Measurements from ENCODE around the gene DLEC1.

DLEC1 gene

DNA sequence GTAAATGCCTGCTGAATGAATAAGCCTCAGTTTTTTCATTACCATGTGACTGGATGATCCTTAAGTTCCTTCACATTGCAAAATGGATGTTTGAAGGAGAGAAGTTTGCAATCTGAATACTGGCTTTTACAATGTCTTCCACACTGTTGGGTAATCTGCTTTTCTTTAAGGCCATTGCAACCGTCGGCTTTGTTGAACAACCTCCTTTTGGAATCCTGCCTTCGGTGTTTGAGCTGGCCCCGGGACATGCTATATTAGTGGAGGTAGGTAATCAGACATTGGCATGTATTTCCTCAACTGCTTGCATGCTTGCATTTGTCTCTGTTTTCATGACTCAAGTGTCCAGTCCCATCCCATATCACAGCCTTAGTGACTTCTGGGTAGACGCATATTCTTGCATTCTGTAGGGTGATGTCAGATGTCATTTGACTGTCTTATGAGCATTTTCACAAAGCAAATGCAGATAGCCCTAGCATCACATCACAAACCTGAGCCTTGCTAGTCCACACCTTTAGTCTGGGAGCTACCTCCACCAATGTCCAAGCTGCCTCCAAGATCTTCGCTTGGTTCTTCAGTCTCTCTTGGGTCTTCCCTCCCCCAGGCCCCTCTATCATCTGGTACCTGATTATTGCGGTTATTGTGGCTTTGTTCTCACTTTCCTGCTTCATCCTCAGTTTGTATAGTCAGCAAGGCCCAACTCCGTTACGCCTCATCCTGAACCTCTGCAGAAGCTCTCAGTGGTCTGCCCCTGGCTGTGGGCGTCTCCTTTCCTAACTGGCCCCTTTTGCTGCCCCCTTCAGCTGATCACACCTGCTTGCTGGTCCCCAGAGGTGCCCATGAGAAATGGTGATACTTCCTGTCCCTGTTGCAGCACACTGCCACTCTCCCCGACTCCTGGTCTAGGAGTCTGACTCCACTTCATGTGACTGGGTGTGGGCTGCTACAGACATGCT, 49.4 kb downstream of the DLEC1 start:
- no peak for DNase-seq

DNA sequence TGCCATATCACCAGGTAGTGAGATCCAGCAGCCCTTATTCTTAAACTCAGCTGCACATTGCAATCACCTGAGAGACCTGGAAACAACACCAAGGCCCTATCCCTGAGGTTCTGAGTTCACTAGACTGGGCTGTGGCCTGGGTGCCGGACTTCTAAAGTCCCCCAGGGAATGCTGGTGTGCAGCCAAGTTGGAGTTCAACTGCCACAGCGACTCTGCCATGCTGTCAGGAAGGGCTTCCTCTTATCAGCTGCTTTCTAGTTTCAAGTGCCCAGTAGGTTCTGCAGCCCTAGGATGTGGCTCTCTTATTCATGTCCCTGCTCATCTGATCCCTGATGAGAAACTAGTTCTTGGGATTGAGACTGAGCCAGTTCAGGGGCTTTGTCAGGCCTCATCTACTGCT, 50.2 kb downstream of the DLEC1 start:
- no peak for DNase-seq

DNA sequence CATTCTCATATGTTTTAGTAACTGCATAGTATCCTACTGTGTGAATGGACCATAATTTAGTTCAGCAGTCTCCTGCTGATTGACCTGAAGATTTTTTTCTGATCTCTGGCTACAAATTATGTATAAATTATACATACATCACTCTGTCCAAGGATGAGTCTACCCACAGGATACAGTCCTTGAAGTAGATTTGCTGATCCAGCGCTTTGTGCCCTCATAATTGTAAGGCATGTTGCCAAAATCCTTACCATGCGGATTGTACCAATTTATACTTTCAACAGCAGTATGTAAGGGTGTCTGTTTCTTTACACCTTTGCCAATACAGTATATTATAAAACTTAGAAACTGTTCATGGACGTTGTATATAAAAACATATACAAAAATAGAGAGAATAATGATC, 51.4 kb downstream of the DLEC1 start:
- no peak for DNase-seq

DNA sequence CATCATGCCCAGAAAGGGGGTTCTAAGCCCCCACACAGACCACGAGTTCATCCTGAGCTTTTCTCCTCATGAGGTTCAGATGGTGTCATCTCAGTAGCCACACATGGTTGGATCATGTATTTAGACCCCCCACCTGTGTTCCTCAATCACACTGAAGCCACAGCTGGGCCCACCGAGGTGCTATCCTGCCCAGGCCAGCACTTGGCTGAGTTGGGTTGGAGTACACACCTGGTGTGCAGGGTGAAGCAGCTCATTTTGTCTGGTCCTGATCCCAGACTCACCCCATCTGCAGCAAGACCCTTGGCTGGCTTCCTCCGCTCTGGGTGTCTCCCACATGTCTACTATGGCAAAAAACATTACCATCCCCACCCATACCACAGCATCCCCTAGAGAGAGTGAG, 56.0 kb downstream of the DLEC1 start:
- no peak for DNase-seq

DNA sequence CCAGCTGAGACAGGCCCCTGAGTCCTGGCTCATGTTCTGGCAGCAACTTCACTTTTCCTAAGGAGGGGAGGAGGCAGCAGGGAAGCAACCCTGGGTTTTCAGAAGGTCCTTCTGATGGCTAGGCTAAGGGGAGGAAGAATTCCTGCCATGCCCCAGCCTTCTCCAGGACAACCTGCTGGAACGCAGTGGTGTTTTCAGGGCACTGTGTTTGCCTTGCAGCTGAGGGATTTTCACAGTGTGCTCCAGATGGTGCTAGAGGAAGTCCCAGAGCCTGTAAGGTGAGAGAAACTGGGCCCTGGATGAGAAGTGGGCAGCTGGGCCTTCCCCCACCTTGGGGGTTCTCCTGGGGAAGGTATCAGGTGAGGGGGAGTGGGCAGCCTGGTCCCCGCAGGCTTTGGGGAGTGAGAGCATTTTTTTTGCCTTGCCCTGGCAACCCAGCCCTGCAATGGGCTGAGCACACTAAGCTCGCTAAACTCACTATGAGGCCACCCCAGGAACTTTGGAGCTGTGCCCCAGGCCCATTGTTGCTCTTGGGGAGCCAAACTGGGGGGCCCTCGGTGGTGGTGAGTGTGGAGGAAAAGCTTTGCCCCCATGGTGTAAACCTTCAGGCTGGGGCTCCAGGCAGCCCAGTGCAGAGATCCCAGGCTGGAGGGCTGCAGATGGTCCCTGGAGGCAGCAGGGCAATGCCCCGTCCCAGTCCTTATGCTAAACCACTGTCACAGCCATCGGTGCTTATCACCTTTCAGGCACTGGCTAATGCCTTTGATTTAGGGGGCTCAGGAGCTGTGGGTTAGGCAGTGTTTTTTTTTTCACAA, 56.9 kb downstream of the DLEC1 start:
- no peak for DNase-seq

DNA sequence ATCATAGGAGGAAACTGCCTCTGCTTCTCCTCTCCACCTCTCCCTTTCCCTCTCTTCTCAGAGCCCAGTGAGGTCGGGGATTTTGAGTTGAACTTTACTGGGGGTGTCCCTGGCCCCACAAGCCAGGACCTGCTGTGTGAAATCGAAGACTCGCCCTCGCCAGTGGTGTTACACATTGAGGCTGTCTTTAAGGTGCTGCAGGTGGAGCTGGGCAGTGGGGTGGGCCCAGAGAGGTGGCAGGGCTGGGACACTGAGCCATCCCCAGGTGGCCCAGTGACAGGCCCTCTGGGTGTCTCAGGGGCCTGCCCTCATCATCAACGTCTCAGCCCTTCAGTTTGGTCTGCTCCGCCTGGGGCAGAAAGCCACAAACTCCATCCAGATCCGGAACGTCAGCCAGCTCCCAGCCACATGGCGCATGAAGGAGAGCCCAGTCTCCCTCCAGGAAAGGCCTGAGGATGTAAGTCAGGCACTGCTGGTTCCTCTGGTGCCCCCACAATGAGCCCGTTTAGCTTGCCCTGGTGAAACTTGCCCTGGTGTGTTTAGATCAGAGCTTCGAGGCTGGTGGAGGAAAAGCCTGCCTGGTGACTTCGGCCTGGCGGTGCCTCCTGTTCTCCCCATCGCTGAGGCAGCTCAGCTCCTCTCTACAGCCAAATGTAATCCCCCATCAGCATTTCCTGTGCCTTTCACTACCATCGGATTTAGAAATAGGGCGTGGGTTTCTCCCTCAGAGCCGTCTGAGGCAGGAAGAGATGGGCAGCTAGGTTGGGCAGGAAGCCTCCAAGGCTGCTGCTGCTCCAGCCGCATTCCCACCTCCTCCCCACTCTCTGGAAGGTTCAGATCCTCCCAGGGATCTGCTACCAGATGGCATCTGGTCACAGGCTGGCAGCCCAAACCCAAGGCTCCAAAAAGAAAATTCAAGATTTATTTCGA, 58.7 kb downstream of the DLEC1 start:
- DNase-seq: no peak

DNA sequence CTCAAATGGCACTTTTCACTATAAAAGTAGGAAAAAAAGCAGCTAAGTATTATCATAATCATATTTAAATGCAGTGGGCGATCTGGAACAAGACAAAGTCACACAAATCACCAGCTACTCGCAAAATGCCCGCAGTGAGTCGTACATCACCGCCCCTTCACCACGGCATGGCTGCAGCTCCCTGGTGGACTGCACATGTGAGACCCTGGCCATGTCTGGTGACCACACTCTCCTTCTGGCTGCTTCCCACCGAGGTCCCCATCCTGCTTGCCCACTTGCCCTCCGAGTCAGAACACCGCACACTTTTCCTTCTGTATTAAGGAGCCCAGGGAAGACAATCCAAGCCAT, 59.3 kb downstream of the DLEC1 start:
- DNase-seq: no peak

DNA sequence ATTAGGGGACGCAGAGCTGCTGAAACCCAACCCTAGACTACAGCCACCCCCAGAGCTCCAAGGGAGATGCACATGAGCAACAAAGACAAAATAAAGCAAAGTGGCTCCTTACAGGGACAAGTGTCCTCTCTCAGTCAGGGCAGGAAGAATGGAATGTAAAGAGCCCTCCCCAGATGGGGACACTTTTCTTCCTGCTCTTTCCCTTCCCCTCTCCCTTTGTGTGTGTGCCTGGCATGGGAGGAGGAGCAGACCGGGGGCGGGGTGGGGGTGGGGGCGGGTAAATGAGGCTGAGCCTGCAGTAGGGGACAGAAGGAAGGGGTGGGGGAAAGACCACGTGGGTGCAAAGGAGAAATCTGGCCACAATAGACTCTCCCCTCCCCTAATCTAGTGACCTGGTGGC, 60.5 kb downstream of the DLEC1 start:
- peak; percentile 26 for DNase-seq

DNA sequence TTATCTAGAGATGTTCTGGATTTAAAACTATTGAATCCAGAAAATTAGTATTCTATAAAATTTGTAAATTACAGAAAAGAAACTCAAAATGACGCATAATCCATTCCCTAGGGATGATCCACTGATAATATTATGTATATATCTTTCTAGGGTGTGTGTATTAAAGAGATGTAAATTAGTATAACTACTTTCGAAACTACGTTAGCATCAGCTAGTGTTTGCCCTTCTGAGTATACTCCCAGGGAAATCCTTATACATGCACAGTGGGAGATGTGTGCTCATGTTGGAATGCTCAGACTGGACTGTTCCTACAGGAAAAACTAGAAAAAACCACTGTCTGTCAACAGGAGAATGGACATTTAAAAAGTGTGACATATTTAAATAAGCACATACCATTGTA, 61.5 kb downstream of the DLEC1 start:
- no peak for DNase-seq

DNA sequence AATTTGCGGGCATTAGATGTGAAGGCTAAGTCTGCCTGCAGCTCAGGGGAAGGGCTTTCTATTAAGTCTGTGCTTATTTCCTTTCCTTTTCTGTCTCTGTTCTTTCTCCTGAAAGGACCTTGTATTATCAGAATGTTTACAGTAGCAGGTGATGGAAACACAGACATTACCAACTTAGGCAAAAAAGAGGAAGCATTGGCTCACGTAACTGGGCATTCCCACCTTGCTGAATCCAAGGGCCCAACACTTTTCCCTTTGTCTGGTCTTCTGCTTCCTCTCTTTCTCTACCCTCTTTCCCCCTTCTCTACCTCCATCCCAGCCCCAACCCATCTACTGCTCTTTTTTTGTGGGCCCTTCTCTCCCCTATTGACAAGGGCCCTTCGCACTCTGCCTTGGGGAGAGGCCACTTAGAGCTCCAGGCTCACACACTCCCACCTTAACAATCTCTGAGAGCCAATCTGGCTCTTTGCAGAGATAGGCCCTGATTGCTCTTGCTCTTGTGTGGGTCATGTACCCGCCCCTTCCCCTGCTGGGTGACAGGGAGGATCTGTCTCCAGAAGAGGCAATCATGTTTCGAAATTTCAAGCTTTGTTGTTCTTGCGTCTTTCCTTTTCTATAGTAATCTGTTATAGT, 62.9 kb downstream of the DLEC1 start:
- no peak for DNase-seq

DNA sequence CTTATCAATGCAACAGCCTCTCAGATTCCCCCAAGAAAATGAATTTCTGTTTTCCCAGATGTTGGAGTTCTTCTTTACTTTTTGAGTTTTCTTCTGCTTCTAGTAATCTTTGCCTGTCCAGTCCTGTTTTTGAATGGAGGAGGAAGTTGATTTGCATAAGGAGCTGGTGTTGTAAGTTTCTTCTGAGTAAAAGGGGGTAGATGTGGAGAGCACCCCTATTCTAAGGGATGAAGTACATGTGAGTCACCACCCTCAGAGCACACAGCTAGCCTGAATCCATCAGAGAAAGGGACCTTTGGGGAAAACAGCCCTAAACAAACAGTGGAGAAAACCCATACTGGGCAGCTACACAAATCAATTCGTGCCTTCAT, 63.4 kb downstream of the DLEC1 start:
- DNase-seq: no peak

DNA sequence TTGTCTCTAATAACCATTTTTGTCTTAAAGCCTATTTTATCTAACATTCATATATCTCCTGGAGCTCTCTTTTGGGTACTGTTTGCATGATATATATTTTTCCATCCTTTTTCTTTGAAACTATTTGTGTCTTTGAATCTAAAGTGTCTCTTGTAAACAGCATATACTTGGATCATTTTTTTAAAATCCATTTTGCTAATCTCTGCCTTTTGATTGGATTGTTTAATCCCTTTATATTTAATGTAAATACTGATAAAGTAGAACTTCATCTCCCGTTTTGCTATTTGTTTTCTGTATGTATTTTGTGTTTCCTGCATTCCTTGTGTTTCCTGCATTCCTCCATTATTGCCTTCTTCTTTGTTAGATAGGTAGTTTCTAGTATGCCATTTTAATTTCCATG, 66.5 kb downstream of the DLEC1 start:
- no peak for DNase-seq

DNA sequence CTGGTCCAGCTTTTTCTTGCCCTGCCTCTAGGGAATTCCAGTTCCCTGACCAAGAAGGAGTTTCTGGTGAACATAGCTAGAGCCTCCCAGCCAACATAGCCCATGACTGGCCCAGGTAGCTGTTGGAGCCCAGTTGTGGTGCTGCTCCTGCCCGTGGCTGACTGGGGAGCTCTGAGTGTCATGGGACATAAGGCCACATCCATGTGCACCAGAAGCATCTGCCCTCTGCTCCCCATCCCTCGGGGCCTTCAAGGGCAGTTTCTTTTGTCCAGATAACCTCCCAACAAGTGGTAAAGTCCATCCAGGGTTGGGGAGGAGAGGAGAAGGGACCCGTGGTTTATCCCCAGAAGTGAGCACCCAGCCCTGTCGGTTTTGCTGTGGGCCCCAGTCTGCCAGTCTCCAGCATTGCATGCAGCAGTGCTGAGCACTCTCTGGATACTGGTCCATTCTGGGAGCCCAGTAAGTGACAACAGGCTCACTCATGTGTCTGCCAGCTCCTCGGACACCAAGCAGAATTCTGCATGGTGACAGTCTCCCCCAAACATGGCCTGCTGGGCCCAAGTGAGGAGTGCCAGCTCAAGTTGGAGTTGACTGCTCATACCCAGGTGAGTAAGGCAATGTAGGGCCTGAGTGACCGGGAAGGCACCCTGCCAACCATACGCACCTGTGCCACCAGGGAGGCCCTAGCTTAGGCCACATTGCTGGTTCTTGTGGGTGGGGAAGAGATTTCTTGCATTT, 69.1 kb downstream of the DLEC1 start:
- DNase-seq: no peak

DNA sequence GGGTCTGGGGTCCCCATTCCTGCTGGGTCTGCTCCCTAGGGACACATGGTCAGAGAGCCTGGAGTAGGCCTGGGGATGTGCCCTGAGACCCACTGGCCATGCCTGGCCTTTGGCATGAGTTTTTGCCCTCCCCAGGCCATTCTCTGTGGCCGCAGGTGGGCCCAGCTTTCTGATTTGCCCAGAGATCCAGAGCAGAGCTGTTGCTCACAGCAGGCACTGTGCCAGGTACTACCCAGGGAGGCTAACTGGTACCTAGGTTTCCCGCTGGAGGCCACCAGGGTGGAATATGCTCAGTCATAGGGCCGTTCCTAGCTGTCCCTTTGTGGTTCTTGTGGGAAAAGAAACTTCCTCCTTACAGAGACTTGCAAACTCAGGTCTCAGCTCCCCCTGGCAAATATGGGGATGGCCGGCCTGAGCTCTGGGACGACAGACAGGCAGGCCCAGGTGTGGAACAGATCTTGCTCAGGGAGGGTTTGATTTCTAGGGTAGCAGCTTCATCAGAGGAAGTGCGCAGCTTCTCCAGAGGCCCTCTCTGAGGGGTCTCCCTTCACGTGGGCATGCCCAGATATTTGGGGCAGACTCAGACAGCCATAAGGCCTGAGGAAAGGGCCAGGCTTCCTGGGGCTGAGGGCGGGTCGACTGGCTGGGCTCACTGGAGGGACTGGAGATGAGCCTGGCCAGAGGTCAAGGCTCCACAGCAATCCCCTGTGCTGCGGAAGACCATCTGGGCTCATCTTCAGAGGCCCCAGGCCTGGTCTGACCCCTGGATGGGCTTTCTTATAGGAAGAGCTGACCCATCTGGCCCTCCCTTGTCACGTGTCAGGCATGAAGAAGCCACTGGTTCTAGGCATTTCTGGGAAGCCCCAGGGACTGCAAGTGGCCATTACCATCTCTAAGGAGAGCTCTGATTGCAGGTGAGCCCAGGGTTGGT, 69.9 kb downstream of the DLEC1 start:
- DNase-seq: no peak

DNA sequence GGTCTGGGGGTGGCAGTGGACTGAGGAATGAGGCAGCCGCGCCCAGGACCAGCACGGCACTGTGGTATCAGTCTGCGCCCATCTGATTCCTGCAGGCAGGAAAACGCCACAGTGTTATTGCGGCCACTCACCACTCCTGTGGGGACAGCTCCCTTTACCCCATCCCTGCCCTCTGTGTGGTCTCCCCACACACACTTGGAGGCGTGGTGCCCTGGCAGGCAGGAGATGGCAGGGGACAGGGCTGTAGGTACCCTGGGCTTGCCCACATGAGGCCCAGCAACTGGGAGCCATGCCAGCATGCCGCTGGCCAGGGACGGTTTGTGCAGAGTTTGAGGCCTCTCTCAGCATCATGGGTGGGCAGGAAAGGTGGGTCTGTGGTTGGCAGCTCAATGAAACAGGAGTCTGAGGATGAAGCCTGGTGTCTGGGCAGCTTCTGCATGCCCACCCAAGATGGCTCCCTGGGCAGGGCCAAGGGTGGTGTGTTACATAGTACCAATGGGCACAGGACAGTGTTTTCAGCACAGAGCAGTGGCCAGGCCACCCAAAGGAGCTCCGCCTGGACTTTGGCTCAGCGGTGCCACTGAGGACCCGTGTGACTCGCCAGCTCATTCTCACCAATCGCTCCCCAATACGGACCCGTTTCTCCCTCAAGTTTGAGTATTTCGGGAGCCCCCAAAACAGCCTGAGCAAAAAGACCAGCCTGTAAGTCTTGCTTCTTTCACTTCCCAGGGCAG, 70.7 kb downstream of the DLEC1 start:
- no peak for DNase-seq

DNA sequence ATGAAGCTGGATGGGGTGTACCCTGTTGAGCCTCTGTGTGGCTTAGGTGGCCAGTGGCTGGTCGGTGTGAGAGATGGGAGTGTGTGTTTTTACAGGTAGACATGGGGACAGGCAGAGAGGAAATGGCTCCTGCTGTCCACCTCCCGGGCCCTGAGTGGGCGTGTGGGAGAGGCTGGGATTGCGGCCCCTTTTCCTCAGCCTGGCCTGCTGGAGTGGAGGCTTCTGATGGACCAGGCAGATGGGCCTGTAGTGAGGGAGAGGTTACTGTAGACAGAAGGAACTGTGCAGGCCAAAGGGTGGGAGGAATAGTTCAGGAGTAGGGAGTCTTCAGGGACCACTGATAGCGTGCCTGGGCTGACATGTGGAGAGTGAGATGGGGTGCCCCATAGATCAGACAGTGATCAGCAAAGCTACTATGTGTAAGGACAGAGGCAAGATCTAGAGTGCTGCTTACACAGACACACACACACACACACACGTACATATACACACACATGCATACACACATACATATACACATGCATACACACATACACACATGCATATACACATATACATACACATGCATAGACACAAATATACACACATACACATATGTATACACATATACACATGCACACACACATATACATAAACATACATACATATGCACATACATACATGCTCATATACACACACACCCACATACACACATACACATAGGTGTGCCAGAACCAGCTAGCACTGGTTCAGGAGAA, 71.5 kb downstream of the DLEC1 start:
- no peak for DNase-seq

DNA sequence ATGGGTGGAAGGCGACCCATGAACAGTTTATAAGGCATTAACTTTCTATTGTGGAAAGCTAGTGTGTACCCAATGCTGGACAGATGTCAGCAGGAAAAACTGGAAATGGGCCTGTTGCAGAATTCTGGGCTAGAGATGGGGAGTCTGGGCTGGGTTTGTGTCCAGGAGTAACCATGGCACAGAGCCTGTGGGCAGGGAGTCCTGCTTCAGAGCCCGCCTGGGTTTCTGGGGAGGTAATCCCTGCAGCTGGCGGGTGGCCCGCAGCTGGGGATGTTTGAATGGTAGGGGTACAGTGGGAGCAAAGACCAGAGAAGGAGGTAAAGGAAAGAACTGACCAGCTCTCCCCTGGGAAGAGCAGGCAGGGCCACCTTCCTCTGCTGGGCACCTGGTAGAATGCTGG, 72.2 kb downstream of the DLEC1 start:
- DNase-seq: no peak

DNA sequence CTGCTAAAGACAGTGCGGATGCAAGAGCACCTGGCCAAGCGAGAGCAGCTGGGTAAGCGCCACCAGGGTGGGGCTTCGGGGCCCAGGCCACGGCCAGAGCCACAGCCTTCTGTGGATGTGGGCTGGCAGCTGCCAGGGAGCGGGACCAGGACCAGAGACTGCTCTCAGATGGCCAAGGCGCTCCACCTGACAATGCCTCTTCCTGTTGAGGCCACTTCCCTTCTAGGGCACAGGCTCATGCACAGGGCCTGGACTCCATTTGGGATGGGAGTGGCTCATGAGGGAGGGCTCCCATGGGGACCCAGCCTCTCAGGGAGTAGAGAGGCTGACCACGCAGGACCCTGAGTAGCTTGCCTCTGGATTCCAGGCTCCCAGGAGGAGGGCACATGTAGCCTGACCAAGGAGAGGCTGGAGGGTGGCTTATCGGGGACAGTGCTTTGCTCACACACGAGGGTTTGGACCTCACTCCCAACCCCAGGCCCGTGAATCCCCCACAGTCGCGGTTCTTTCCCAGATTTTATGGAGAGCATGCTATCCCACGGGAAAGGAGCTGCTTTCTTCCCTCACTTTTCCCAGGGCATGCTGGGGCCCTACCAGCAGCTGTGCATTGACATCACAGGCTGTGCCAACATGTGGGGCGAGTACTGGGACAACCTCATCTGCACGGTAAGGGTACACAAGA, 72.8 kb downstream of the DLEC1 start:
- no peak for DNase-seq

DNA sequence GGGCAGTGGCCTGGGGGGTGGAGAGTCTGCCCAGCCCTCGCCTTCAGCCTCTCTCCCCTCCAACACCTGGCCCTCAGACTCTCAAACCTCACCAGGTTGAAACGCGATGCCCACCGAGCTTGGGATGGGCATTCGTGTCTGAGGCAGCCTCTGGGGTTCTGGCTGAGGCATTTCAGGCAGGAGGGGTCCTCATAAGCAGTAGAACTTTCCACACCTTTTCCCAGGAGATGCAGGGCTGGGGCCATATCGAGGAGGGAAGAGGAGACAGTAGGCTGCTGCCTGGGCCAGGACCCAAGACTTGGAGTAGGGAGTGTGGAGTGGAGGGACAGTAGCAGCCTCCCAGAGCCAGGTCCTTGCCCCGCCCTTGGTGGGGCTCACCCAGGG, 73.4 kb downstream of the DLEC1 start:
- no peak for DNase-seq

Measured in retina (tissue), 1 donor.